NCI-H526 (cell line): Measurements from ENCODE around the gene OSGEPL1.
"Not testable (repeated sequence)": the region's sequence is repeated elsewhere in the genome, so short reads cannot be mapped to it uniquely, and the experiment has no call there.

ENCODE experiments used
- DNase-seq, 2 experiments: peaks; one replicate each; lab custom pipeline; 2025; lab: John Stamatoyannopoulos, UW

The OSGEPL1 gene, protein sequence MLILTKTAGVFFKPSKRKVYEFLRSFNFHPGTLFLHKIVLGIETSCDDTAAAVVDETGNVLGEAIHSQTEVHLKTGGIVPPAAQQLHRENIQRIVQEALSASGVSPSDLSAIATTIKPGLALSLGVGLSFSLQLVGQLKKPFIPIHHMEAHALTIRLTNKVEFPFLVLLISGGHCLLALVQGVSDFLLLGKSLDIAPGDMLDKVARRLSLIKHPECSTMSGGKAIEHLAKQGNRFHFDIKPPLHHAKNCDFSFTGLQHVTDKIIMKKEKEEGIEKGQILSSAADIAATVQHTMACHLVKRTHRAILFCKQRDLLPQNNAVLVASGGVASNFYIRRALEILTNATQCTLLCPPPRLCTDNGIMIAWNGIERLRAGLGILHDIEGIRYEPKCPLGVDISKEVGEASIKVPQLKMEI

DNA sequence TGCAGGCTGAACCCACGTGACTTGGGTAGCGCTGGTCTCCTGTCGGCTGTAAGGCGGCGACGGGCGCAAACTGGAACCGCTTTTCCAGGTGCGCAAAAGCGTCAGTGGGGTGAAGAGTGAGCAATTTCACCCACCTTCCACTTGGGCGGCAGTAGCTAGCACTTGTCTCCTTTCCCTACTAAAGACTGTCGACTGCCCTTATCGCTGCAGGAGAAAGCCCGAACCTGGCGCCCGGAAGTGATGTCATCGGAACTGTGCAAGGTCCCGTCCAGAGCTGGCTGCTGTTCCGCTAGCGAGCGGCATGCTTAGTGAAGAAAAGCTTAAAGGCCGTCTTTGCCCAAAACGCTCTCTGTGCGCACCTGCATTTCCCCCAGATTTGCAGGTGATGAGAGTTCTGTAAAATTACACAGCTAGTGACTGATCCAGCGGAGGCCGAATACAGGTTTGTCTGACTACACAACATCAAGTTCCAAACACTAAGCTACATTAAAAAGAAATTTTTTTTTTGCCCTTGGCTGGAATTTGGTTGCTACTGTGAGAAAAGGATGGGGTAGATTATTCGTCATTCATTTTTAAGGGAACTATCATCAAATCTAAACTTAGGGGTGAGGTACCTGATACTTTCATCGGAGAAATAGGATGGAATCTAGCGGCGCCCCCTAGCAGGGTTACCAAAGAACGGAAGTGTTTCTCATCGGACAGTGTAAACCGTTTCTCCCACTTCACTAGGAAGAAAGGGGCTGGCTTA lies at the start of gene OSGEPL1:
Gene OSGEPL1, minus strand, starts transcription at position 242 of the 748 bp plus-strand sequence. CDS start 1,152 bp downstream, outside the sequence.
- DNase-seq: peak; percentile 97 to 98

DNA sequence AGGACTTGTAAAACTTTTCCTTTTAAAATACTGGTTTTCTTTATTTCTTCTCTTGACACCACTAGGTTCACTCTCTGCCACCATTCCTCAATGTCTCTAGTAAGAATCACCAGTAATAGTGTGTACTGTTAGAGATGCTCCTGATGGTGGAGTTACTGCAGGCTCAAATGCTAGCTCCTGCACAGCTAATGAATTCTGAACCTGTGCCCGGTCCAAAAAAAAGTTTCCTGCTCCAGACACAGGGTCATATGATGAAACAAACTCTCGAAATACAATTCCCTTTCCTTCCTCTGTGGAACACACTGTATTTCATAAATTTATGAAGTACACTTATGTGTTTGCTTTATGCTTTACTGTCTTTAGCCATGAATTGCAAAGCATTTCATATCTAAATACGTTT lies 40.8 kb upstream of the OSGEPL1 start:
- DNase-seq: no peak

- DNase-seq: no peak
Observed at GRCh38 chr2:189802396-189802912, 39.9 kb upstream of the OSGEPL1 start.

DNA sequence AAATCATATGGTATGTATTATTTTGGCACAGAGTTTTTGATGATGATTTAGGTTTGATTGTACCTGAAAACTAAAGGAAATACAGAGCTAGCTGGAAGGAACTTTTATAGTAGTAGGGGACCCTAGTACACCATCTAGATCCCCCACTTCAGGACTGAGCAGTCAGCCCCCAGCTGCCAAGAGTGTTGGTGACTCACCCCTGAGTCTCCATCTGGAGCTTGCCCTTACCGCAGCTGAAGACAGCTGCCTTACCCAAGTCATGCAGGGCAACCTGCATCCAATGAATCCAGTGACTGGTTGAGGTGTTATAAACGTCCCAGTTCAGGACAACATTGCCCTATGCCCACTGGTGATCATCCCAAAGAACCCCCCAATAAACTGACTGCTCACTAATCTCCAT lies 36.9 kb upstream of the OSGEPL1 start:
- no peak for DNase-seq

- no peak for DNase-seq
Observed at GRCh38 chr2:189799030-189799331, 36.4 kb upstream of the OSGEPL1 start.

DNA sequence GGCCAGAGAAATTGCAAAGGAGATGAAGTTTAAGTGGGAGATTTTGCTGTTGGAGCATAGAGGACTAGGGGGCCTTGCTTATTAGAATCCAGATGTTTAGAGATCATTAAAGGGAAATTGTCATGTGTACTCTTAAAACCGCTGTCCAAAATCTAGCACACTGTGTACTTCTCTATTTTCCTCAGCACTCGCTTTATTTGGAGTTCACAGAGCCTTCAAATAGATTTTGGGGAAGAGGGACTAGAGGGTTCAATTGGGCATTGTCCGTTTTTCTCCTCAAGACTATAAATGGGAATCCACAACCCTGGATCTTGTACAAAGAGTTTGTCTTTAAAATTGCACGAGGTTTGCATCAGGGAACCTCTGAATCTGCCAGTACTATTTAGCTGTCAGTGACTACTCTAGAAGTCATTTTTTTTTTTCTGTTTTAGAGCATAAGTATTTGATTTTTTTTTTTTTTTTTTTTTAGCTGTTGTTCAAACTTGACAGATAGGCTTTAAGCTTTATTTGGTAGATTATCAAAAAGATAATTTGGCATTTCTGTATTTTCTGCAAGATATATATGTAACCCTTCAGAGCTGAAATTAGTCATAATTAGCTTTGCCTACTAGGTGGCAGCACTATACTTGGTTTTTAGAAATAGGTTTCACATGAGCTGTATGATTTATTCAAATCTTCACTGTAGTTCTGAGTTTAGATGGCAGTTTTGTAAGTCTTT lies 35.9 kb upstream of the OSGEPL1 start:
- DNase-seq: peak; percentile 35 to 73

DNA sequence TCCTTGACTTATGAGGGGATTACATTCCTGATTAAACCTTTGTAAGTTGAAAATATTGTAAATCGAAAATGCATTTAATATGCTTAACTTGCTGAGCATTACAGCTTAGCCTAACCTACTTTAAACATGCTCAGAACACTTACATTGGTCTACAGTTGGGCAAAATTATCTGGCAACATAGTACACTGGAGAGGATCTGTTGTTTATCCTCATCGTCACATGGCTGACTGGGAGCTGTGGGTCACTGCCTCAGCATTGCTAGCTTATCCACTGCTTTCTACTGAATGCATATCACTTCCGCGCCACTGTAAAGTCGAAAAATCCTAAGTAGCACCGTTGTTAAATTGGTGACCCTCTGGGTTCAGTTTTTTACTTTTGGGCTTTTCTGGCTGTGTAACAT lies 35.3 kb upstream of the OSGEPL1 start:
- DNase-seq: no peak

- DNase-seq: no peak
Observed at GRCh38 chr2:189794310-189794709, 31.7 kb upstream of the OSGEPL1 start.

DNA sequence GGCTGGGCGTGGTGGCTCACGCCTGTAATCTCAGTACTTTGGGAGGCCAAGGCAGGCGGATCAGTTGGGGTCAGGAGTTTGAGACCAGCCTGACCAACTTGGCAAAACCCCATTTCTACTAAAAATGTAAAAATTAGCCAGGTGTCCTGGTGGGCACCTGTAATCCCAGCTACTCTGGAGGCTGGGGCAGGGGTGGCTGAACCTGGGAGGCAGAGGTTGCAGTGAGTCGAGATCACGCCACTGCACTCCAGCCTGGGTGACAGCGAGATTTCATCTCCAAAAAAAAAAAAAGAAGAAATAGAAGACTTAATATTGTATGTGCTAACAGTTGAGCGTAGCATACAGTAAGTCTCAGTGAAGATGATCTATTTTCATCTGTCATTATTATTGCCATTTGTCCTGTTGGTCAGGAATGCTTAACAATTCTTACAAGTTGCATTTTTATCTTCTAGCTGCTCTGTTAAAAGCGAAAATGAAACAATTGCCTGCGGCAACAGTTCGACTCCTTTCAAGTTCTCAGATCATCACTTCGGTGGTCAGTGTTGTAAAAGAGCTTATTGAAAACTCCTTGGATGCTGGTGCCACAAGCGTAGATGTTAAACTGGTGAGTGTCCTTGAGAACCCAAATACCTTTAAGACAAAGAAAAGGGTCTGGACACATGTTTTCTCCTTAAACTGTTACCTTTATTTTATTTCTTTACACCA lies 28.9 kb upstream of the OSGEPL1 start:
- no peak for DNase-seq

GRCh38 chr2:189783927-189784867 lies 21.6 kb upstream of the OSGEPL1 start, which contains the start of the genes ORMDL1 and PMS1:
ORMDL1 (minus strand) TSS chr2:189784339; CDS start chr2:189782595, 1,744 bp downstream.
PMS1 (plus strand) TSS chr2:189784450; CDS start chr2:189791810, 7,360 bp downstream.
- DNase-seq: peak; percentile 90 to 97

DNA sequence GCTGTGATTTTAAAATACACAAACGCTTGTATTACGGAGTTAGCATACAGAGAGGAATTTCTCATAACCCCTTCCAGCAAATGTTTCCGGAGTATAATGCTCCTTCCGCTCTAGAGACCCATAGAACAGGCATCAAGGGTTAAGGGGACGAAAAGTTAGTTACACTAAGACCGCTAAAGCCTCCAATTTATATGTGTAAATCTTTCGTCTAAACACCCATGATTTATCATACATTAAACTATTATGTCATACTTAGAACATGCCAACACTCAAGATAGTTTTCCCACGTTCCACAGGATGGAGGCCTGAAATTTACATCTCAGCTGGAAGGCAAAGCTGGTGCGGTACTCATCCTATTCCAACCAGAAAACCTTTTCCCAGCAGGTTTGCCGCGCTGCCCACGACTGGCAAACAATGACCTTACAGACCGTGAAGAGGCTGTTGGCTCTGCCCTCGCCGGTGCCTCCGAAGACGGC lies 20.9 kb upstream of the OSGEPL1 start:
- DNase-seq: peak; percentile 60 to 80

- DNase-seq: no peak
Observed at GRCh38 chr2:189782221-189782671, 19.7 kb upstream of the OSGEPL1 start.

DNA sequence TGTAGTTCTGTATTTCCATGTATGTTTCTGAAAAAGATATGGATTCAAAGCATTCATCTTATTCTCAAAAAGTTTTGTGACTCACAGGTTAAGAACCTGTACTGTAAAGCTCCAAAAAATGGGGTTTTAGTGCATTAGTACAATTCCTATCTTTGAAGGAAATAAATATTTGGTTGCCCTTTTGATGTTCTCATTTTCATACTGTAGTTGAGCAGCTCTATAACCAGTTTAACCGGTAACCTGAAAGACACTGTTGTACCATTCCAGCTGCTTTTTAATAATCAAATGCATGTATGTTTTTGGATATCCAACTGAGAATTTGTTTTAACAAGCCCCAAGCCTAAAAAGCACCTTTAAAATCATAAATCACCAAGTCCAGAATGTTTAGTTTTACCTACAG lies 9.6 kb upstream of the OSGEPL1 start:
- DNase-seq: peak; percentile 86 to 91

DNA sequence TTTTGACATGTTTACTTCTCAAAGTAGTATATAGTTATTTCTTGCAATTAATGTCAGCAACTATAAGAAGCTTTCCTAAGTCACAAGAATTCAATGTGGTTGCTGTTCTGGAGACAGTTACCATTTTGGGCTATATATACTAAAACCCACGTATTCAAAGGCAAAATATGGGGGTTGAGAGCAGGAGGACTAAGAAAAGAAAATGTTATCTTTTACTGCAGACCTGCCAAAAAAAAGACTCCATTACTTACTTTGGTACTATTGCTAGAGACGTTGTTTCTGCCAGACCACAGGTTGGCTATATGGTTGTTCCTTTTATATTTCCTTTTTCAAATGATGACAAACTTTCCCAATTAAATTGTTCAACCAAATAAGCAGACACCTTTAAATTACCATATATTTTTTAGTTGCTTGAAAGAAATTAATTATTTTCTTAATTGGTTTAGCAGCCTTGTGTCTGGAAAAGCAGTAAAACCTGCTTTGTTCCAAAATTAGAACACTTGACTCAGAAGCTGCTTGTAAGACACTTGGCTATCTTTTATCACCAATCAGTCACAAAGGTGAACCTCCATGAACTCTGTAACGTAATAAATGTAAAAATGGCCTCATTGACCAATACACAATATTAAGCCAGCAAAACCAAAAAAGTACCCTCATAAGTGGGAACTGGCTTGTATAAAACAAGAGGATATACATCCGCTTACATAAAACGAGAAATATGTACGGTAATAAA lies 8.2 kb upstream of the OSGEPL1 start:
- DNase-seq: no peak

DNA sequence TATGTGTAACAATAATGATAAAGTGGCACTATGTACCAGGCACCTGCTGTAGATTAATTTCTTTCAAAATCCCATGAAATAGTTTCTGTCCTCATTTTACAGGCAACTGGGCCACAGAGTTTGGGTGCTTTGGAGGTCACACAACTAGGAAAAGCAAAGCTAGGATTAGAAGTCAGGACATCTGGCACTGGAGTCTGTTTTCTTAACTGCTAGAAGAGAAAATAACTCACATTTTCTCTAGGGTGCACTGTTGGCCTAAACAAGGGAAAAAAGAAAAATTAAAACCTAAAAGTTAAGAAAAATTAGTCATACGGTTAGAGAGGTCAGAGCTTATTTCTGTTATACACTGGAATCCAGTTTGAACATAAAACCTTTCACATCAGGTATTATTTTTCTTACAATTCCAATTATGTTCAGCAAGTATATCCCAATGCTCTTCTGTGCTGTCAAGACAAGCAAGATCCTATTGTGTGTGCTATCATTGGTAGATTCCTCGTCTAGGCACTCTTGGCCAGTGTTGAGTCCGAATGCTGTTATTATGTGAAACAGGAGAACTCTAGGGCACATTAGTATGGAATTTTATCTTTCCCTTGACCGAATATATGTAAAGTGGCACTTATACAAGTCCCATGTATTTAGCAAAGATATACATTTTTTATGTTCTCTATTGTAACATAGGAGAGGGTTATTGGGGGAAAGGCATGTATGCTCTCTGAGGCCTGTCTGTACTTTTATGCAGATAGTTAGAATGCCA lies 1.5 kb upstream of the OSGEPL1 start:
- peak in 1 of 2 experiments; percentile 9 for DNase-seq

GRCh38 chr2:189762229-189762550 lies 402 bp downstream of the OSGEPL1 start:
- no peak for DNase-seq

DNA sequence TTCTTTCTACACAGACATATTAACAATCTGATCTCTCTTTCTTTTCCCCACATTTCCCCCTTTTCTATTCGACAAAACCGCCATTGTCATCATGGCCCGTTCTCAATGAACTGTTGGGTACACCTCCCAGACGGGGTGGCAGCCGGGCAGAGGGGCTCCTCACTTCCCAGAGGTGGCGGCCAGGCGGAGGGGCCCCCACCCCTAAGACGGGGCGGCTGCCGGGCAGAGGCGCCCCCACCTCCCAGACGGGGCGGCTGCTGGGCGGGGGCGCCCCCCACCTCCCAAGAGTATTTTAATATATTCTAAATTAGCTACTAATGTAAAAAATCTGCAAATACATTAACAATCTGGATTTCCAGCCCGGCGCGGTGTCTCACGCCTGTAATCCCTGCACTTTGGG lies 2.4 kb downstream of the OSGEPL1 start:
- not testable (repeated sequence) for DNase-seq

- no peak for DNase-seq
Observed at GRCh38 chr2:189756311-189756952, 6.2 kb downstream of the OSGEPL1 start.
